K562 (cell line): ENCODE results near the gene TMEM100.
A peak's percentile ranks its signal among the peaks of the same experiment; 100 is the strongest.

ENCODE experiments used
- CTCF ChIP-seq, 3 experiments: IDR thresholded peaks in 2 of 3; conservative IDR thresholded peaks in 1 of 3; 2 replicates each; pipeline ENCODE4 v1.5.1; 2011 to 2012; ENCODE audit warnings: low read length in 3 of 3, mild to moderate bottlenecking in 3 of 3, control low read depth in 2 of 3, improper control_type of control experiment in 1 of 3, inconsistent platforms in 1 of 3, low read depth in 1 of 3, mixed read lengths in 1 of 3, moderate library complexity in 1 of 3; ENCODE audit not compliant: insufficient read depth in 2 of 3
- HMGXB4 ChIP-seq: sonication (generic); formaldehyde crosslinking; IDR thresholded peaks from 2 replicates; pipeline ENCODE4 v1.8.1; 2023; ENCODE audit warnings: mild to moderate bottlenecking, missing genetic modification reagents
- JUND ChIP-seq, 2 experiments: IDR thresholded peaks; 2 replicates in 1 of 2; 3 replicates in 1 of 2; pipeline ENCODE4 v1.6.1; 2011; ENCODE audit warnings: borderline replicate concordance in 2 of 2, low read depth in 2 of 2, low read length in 2 of 2, improper control_type of control experiment in 1 of 2, missing biosample characterization in 1 of 2, missing genetic modification characterization in 1 of 2, missing genetic modification reagents in 1 of 2
- MAFK ChIP-seq: IDR thresholded peaks from 2 replicates; pipeline ENCODE4 v1.6.1; 2011; ENCODE audit warnings: low read length, improper control_type of control experiment
- POLR2AphosphoS5 ChIP-seq: IDR thresholded peaks from 2 replicates; pipeline ENCODE4 v1.6.1; 2011; ENCODE audit warnings: mild to moderate bottlenecking, low read depth, low read length, moderate library complexity; ENCODE audit not compliant: control insufficient read depth, insufficient read depth
- PTRF ChIP-seq: fragments of 450-650 bp; IDR thresholded peaks from 2 replicates; pipeline ENCODE4 v1.6.1; 2016; ENCODE audit warnings: mild to moderate bottlenecking, missing genetic modification characterization, missing compliant biosample characterization
- TAF7 ChIP-seq: fragments of 450-650 bp; IDR thresholded peaks from 2 replicates; pipeline ENCODE4 v1.6.1; 2016; ENCODE audit warnings: missing genetic modification characterization, missing compliant biosample characterization
- TF ChIP-seq, protein P1 (sequence below): fragments of 450-650 bp; formaldehyde crosslinking; IDR thresholded peaks from 2 replicates; pipeline ENCODE4 v1.4.0; 2022; ENCODE audit warnings: missing genetic modification characterization
- TF ChIP-seq, protein P2 (sequence below): sonication (generic); formaldehyde crosslinking; IDR thresholded peaks from 2 replicates; pipeline ENCODE4 v1.8.0; 2022; ENCODE audit warnings: mild to moderate bottlenecking, missing genetic modification reagents, borderline replicate concordance
- TF ChIP-seq, protein P3 (sequence below), 2 experiments: fragments of 450-650 bp; formaldehyde crosslinking in 1 of 2; IDR thresholded peaks; 2 replicates each; pipeline versions ENCODE4 v1.4.0 to v1.6.1; 2014 to 2020; ENCODE audit warnings: mild to moderate bottlenecking in 2 of 2, borderline replicate concordance in 1 of 2, low read depth in 1 of 2

GRCh38 chr17:55734128-55734781, 11.6 kb upstream of the TMEM100 start:
- TF ChIP-seq HMGXB4 (no peak), JUND (IDR thresholded peaks at IDR 0.05; ENCODE audit: borderline replicate concordance, low read depth, low read length) (peak; percentile 5; the same call in 1 of the 2 replicates), JUND (tag; IDR thresholded peaks at IDR 0.05; ENCODE audit: borderline replicate concordance, low read depth, low read length) (no peak), CTCF (IDR thresholded peaks at IDR 0.05 in 2 of 3, conservative IDR thresholded peaks at IDR 0.05 in 1 of 3; ENCODE audit: insufficient read depth in 2 of 3, low read depth in 1 of 3, low read length in 3 of 3) (no peak), MAFK (no peak), TAF7 (no peak), PTRF (tag) (no peak), POLR2AphosphoS5 (no peak)
- TF ChIP-seq, protein P1, sequence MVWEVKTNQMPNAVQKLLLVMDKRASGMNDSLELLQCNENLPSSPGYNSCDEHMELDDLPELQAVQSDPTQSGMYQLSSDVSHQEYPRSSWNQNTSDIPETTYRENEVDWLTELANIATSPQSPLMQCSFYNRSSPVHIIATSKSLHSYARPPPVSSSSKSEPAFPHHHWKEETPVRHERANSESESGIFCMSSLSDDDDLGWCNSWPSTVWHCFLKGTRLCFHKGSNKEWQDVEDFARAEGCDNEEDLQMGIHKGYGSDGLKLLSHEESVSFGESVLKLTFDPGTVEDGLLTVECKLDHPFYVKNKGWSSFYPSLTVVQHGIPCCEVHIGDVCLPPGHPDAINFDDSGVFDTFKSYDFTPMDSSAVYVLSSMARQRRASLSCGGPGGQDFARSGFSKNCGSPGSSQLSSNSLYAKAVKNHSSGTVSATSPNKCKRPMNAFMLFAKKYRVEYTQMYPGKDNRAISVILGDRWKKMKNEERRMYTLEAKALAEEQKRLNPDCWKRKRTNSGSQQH (CRISPR knock-in tag): no peak
- TF ChIP-seq, protein P2, sequence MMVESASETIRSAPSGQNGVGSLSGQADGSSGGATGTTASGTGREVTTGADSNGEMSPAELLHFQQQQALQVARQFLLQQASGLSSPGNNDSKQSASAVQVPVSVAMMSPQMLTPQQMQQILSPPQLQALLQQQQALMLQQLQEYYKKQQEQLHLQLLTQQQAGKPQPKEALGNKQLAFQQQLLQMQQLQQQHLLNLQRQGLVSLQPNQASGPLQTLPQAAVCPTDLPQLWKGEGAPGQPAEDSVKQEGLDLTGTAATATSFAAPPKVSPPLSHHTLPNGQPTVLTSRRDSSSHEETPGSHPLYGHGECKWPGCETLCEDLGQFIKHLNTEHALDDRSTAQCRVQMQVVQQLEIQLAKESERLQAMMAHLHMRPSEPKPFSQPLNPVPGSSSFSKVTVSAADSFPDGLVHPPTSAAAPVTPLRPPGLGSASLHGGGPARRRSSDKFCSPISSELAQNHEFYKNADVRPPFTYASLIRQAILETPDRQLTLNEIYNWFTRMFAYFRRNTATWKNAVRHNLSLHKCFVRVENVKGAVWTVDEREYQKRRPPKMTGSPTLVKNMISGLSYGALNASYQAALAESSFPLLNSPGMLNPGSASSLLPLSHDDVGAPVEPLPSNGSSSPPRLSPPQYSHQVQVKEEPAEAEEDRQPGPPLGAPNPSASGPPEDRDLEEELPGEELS: no peak
- TF ChIP-seq, protein P3, sequence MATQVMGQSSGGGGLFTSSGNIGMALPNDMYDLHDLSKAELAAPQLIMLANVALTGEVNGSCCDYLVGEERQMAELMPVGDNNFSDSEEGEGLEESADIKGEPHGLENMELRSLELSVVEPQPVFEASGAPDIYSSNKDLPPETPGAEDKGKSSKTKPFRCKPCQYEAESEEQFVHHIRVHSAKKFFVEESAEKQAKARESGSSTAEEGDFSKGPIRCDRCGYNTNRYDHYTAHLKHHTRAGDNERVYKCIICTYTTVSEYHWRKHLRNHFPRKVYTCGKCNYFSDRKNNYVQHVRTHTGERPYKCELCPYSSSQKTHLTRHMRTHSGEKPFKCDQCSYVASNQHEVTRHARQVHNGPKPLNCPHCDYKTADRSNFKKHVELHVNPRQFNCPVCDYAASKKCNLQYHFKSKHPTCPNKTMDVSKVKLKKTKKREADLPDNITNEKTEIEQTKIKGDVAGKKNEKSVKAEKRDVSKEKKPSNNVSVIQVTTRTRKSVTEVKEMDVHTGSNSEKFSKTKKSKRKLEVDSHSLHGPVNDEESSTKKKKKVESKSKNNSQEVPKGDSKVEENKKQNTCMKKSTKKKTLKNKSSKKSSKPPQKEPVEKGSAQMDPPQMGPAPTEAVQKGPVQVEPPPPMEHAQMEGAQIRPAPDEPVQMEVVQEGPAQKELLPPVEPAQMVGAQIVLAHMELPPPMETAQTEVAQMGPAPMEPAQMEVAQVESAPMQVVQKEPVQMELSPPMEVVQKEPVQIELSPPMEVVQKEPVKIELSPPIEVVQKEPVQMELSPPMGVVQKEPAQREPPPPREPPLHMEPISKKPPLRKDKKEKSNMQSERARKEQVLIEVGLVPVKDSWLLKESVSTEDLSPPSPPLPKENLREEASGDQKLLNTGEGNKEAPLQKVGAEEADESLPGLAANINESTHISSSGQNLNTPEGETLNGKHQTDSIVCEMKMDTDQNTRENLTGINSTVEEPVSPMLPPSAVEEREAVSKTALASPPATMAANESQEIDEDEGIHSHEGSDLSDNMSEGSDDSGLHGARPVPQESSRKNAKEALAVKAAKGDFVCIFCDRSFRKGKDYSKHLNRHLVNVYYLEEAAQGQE (IDR thresholded peaks at IDR 0.05; ENCODE audit: borderline replicate concordance): no peak
- TF ChIP-seq, protein P3 (CRISPR knock-in tag; IDR thresholded peaks at IDR 0.05; ENCODE audit: low read depth): no peak
